Smooth muscle cell (in vitro differentiated cells): Measurements from ENCODE around the gene P2RX5. TPM values are rescaled to one million over a fixed set of nuclear protein-coding genes. Genes with fewer than 3 reads are reported as not detected.

Experiments used
- DNase-seq: peaks from one replicate; lab custom pipeline; 2025; ENCODE audit not compliant: unreplicated experiment; lab: John Stamatoyannopoulos, UW
- H2AFZ ChIP-seq: fragments of 200-600 bp; sonication (generic); 2 replicates; pipeline ENCODE4 v1.6.0; 2016; ENCODE audit warnings: antibody characterized with exemption, low read depth, mild to moderate bottlenecking
- H3F3A ChIP-seq: fragments of 200-600 bp; sonication (generic); 2 replicates; pipeline ENCODE4 v1.6.0; 2017; ENCODE audit warnings: antibody characterized with exemption, low read depth
- H3K27ac ChIP-seq: fragments of 200-600 bp; sonication (generic); 2 replicates; pipeline ENCODE4 v1.5.1; 2016; ENCODE audit warnings: low read depth, mild to moderate bottlenecking
- H3K27me3 ChIP-seq: fragments of 200-600 bp; sonication (generic); 2 replicates; pipeline ENCODE4 v1.6.1; 2016; ENCODE audit warnings: low read depth, mild to moderate bottlenecking
- H3K36me3 ChIP-seq: fragments of 200-600 bp; sonication (generic); 2 replicates; pipeline ENCODE4 v1.5.1; 2016; ENCODE audit warnings: low read depth
- H3K4me1 ChIP-seq: fragments of 200-600 bp; sonication (generic); 2 replicates; pipeline ENCODE4 v1.5.1; 2016; ENCODE audit warnings: low read depth
- H3K4me2 ChIP-seq: fragments of 200-600 bp; sonication (generic); 2 replicates; pipeline ENCODE4 v1.6.0; 2016; ENCODE audit warnings: mild to moderate bottlenecking
- H3K4me3 ChIP-seq: fragments of 200-600 bp; sonication (generic); 2 replicates; pipeline ENCODE4 v1.5.1; 2016; ENCODE audit warnings: mild to moderate bottlenecking
- H3K79me2 ChIP-seq: fragments of 200-600 bp; sonication (generic); 2 replicates; pipeline ENCODE4 v1.6.0; 2016; ENCODE audit warnings: low read depth, mild to moderate bottlenecking
- H3K9ac ChIP-seq: fragments of 200-600 bp; sonication (generic); 2 replicates; pipeline ENCODE4 v1.6.0; 2016; ENCODE audit warnings: low read depth
- H3K9me3 ChIP-seq: fragments of 200-600 bp; sonication (generic); replicated peaks from 2 replicates; pipeline ENCODE4 v1.5.1; 2016; ENCODE audit warnings: low read depth
- H4K20me1 ChIP-seq: fragments of 200-600 bp; sonication (generic); 2 replicates; pipeline ENCODE4 v1.6.0; 2016; ENCODE audit warnings: low read depth
- WGBS: methylation state at CpG from one replicate; pipeline ENCODE4 v1.1.7; 2016; ENCODE audit warnings: low lambda C conversion rate; 5-methylcytosine and 5-hydroxymethylcytosine counted together
- polyA plus RNA-seq: library from polyadenylated mRNA; unstranded; fragments of >200 nt; fragmentation: Nextera tagmentation; extraction: Ambion mirVana; gene quantifications from 2 replicates; pipeline ENCODE4 v1.2.1, GENCODE V29; 2016
- total RNA-seq: library from RNA; depleted of rRNA; stranded (reverse); fragments of >200 nt; gene quantifications from 2 replicates; pipeline ENCODE4 v1.2.3, GENCODE V29; 2014
- TF ChIP-seq, protein P1 (sequence below): fragments of 200-600 bp; sonication (generic); IDR thresholded peaks from 2 replicates; pipeline ENCODE4 v1.5.1; 2017; ENCODE audit warnings: borderline replicate concordance, mild to moderate bottlenecking, antibody characterized with exemption; ENCODE audit not compliant: insufficient read depth, poor library complexity, severe bottlenecking

P2RX5 gene
- total and polyA plus RNA-seq, 2 experiments from 2014 or later = not detected

DNA sequence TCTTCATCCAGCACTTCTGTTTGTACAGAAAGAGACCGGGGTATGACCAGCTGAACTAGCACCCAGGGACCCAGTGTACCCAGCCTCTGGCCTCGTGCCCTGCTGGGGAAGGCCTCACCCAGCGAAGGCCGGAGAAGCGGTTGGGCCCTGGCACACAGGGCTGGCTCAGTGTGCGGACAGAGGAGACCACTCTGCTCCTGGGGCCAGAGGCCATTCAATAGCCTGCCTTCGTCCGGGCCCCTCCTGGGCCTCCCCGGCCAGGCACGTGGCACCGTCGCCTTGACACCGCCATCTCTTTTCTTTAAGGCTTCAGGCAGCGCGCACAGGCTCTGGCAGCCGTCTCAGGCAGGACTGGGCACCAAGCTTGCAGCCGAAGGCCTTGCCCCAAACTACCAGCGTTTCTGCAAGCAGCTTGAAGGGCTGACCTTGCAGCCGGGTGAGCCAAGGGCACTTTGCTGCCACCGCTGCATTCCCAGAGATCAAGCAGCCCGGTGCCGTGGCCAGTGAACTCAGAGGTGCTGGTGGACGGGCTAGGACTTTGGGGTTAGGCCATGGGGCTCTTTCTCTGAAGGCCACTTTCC is 35.6 kb downstream of the P2RX5 start:
- 97% methylated on average over 23 of the region's 23 CpGs for WGBS
- Histone ChIP-seq H2AFZ (no peak overlapping the region), H3K27ac (peak overlapping the region; percentile 86)

DNA sequence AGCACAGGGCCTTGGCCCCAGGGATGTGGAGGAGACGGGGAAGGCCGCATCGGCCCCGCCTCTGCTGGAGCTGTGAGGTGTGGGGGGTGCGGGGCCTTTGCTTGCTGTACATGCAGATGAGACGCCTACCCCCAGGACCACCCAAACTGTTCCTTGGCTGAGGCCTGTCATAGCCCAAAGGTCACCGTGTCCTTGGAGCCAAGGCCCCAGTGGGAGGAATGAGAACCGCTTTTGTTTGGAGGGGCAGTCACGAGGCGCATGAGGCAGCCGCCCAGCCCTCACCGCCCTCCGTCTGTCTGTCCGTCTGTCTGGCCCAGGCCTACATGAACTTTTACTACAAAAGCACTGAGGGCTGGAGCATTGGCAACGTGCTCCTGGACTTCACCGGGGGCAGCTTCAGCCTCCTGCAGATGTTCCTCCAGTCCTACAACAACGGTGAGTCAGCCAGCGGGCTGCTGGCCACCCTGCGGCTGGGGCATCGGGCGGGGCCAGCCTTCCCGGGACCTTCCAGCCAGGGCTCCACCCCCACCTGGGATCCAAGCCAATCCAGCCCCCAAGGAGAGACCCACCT is 36.3 kb downstream of the P2RX5 start:
- no peaks in the 10 kb centered on the region for H3K79me2 ChIP-seq
- WGBS = 50% methylated on average over 22 of the region's 22 CpGs
- H2AFZ ChIP-seq = no peak overlapping the region
- no peak overlapping the region for H3K4me3 ChIP-seq
- H3K4me1 ChIP-seq = peaks cover 4% of the 10 kb centered on the region
- peak overlapping the region; percentile 11 for H3K4me2 ChIP-seq
- no peaks in the 10 kb centered on the region for H3K9me3 ChIP-seq
- DNase-seq = peak; percentile 23
- H3K27ac ChIP-seq = peak overlapping the region; percentile 86
- peaks cover 2% of the 10 kb centered on the region for H3F3A ChIP-seq
- H3K36me3 ChIP-seq = no peaks in the 10 kb centered on the region
- peak overlapping the region; percentile 67 for H3K9ac ChIP-seq
- peaks cover 19% of the 10 kb centered on the region for H4K20me1 ChIP-seq
- TF ChIP-seq, protein P1, sequence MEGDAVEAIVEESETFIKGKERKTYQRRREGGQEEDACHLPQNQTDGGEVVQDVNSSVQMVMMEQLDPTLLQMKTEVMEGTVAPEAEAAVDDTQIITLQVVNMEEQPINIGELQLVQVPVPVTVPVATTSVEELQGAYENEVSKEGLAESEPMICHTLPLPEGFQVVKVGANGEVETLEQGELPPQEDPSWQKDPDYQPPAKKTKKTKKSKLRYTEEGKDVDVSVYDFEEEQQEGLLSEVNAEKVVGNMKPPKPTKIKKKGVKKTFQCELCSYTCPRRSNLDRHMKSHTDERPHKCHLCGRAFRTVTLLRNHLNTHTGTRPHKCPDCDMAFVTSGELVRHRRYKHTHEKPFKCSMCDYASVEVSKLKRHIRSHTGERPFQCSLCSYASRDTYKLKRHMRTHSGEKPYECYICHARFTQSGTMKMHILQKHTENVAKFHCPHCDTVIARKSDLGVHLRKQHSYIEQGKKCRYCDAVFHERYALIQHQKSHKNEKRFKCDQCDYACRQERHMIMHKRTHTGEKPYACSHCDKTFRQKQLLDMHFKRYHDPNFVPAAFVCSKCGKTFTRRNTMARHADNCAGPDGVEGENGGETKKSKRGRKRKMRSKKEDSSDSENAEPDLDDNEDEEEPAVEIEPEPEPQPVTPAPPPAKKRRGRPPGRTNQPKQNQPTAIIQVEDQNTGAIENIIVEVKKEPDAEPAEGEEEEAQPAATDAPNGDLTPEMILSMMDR = peak; percentile 22
- no peaks in the 10 kb centered on the region for H3K27me3 ChIP-seq

More for the DNA sequence above, 35.6 kb downstream of the P2RX5 start:
- Histone ChIP-seq H3K9ac (peak overlapping the region; percentile 67), H3K4me2 (peak overlapping the region; percentile 11), H3F3A (peaks cover 6% of the 10 kb centered on the region), H3K36me3 (no peaks in the 10 kb centered on the region), H3K9me3 (no peaks in the 10 kb centered on the region), H3K79me2 (no peaks in the 10 kb centered on the region), H3K27me3 (no peaks in the 10 kb centered on the region), H3K4me3 (no peak overlapping the region), H3K4me1 (peaks cover 4% of the 10 kb centered on the region), H4K20me1 (peaks cover 27% of the 10 kb centered on the region)
- no peak for DNase-seq
- TF ChIP-seq, protein P1 = no peak

DNA sequence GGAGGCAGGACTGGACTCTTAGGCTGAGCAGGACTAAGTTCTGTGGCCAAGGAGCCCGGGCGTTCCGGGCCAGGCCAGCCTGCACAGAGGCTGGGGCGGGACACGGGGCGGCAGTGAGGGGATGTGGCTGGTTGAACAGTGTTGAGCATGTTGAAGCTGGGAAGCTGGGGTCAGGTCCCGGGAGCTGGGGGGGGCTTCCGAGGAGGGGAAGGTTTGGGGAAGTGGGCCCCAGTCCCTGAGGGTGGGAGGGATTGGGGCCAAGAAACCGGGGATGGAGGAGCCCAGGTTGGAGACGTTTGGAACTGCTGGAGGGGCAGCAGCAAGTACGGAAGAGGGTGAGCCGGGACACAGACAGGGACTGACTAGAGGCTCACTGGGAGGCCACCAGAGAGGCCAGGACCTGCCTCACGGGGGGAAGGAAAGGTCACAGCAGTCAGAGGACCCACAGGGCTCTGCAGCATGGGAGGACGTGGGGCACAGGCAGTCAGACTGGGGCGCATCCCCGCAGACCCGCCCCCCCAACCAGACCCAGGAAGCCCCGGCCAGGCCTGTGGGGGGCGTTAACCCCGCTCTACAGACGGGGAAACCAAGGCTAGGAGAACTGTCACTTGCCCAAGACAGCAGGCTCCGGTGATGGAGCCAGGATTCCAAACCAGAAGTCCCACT is 37.0 kb downstream of the P2RX5 start:
- TF ChIP-seq, protein P1 = no peak
- peaks cover 4% of the 10 kb centered on the region for H3K4me1 ChIP-seq
- H3K36me3 ChIP-seq = no peaks in the 10 kb centered on the region
- no peaks in the 10 kb centered on the region for H3K27me3 ChIP-seq
- no peak for DNase-seq
- H3K79me2 ChIP-seq = no peaks in the 10 kb centered on the region
- H4K20me1 ChIP-seq = peaks cover 12% of the 10 kb centered on the region
- no peak overlapping the region for H2AFZ ChIP-seq
- H3K4me3 ChIP-seq = no peak overlapping the region
- peak overlapping the region; percentile 33 for H3K9ac ChIP-seq
- H3K27ac ChIP-seq = peak overlapping the region; percentile 86
- 95% methylated on average over 16 of the region's 22 CpGs for WGBS
- no peaks in the 10 kb centered on the region for H3F3A ChIP-seq
- H3K9me3 ChIP-seq = no peaks in the 10 kb centered on the region
- H3K4me2 ChIP-seq = peak overlapping the region; percentile 11
